Small intestine (tissue), 7 donors: ENCODE results near the gene ATRAID. TPM values are rescaled to one million over a fixed set of nuclear protein-coding genes. Genes with fewer than 3 reads are reported as not detected.

Experiments
- DNase-seq, 2 donors: peaks; one replicate each; pipeline versions ENCODE4 v3.0.0 to v3.0.0-alpha.2; 2013
- FAIRE-seq: peaks from 2 replicates; lab custom pipeline; 2012; peaks lifted over from hg19 to GRCh38; lab: Jason Lieb, UNC
- H3K27ac ChIP-seq, 3 donors: one replicate each; pipeline ENCODE4 v1.5.1; 2013; ENCODE audit warnings: low read length in 2 of 3, mild to moderate bottlenecking in 2 of 3, control low read depth in 1 of 3, inconsistent platforms in 1 of 3, low read depth in 1 of 3, moderate library complexity in 1 of 3
- H3K27me3 ChIP-seq, 3 donors: one replicate each; pipeline ENCODE4 v1.6.1; 2013; ENCODE audit warnings: low read length in 3 of 3, inconsistent platforms in 1 of 3; ENCODE audit not compliant: control insufficient read depth in 3 of 3, insufficient read depth in 3 of 3
- H3K36me3 ChIP-seq, 3 donors: one replicate each; pipeline ENCODE4 v1.6.1; 2013; ENCODE audit warnings: low read length in 3 of 3, inconsistent platforms in 1 of 3, low read depth in 1 of 3, mild to moderate bottlenecking in 1 of 3, moderate library complexity in 1 of 3; ENCODE audit not compliant: control insufficient read depth in 3 of 3, insufficient read depth in 2 of 3
- H3K4me1 ChIP-seq, 3 donors: one replicate each; pipeline ENCODE4 v1.6.1; 2013; ENCODE audit warnings: low read length in 2 of 3, inconsistent platforms in 1 of 3, low read depth in 1 of 3, mild to moderate bottlenecking in 1 of 3, moderate library complexity in 1 of 3; ENCODE audit not compliant: control insufficient read depth in 3 of 3, insufficient read depth in 2 of 3
- H3K4me3 ChIP-seq, 3 donors: one replicate each; pipeline ENCODE4 v1.5.1; 2013; ENCODE audit warnings: low read length in 3 of 3, control low read depth in 1 of 3, inconsistent platforms in 1 of 3, low read depth in 1 of 3, mild to moderate bottlenecking in 1 of 3, moderate library complexity in 1 of 3
- H3K9me3 ChIP-seq, 2 donors: one replicate each; pipeline ENCODE4 v1.6.1; 2013; ENCODE audit warnings: low read depth in 1 of 2, low read length in 1 of 2; ENCODE audit not compliant: control insufficient read depth in 2 of 2, insufficient read depth in 1 of 2
- WGBS, 3 donors: extraction: QIAGEN DNeasy Blood & Tissue Kit; methylation state at CpG; one replicate each; pipeline ENCODE4 v1.1.7; 2013; 5-methylcytosine and 5-hydroxymethylcytosine counted together
- polyA plus RNA-seq, 4 donors: library from polyadenylated mRNA; stranded (reverse) in 3 of 4; unstranded in 1 of 4; fragments of 200-250 nt in 3 of 4; fragments of 120-200 nt in 1 of 4; gene quantifications; one replicate each; pipeline versions ENCODE4 v1.2.1 to v1.2.3, GENCODE V29; 2013
- donor health status: healthy with polysubstance abuse.
- donor health status: control.
- donor health status: control.
- donor health status: Bipolar disorder and iron deficiency.
- donor health status: healthy.

The ATRAID gene
- polyA plus RNA-seq, 4 donors: 89.2 to 151 (median 109) TPM

DNA sequence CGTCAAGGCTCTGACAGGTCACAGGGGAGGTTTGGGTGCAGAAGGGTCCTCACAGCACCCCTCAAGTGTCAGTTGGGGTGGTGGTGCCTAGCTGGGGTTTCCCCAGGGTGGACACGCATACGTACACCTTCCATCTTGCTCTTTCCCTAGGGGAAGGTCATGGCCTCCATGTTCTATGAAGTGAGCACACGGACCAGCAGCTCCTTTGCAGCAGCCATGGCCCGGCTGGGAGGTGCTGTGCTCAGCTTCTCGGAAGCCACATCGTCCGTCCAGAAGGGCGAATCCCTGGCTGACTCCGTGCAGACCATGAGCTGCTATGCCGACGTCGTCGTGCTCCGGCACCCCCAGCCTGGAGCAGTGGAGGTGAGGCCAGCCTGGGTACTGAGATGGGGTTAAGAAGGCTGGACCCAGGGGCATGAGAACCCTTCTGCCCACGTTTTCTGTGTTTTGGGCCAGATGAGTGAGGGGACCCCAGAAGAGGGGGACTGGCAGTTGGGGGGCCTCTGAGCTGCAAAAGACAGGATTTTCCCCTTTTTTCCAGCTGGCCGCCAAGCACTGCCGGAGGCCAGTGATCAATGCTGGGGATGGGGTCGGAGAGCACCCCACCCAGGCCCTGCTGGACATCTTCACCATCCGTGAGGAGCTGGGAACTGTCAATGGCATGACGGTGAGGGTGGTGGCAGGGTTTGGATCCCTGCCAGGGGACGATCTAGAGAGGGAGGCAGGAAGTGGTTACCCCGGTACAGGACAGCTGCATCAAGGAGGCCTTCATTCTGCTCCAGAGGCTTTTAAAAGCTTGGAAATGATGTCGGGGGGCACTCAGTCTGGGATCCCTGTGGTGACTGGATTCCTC lies 30.1 kb downstream of the ATRAID start:
- Histone ChIP-seq H3K4me1 (no peaks in the 10 kb centered on the region), H3K36me3 (peaks cover 5 to 74% (median 24%) of the 10 kb centered on the region in 3 donors), H3K4me3 (no peak overlapping the region), H3K27ac (no peak overlapping the region), H3K9me3 (no peaks in the 10 kb centered on the region), H3K27me3 (no peaks in the 10 kb centered on the region)
- FAIRE-seq (no peak), DNase-seq (no peak)
- 83 to 90% (median 88%) methylated on average over 24 of the region's 24 CpGs for WGBS, 3 donors

DNA sequence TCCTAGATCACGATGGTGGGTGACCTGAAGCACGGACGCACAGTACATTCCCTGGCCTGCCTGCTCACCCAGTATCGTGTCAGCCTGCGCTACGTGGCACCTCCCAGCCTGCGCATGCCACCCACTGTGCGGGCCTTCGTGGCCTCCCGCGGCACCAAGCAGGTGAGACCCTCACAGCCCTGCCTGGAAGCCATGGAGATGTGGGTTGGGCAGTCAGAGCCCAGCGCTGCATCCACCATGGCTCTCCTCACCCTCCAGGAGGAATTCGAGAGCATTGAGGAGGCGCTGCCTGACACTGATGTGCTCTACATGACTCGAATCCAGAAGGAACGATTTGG lies 30.7 kb downstream of the ATRAID start:
- WGBS, 3 donors: 96 to 98% (median 96%) methylated on average over 16 of the region's 16 CpGs
- Histone ChIP-seq H3K27ac (no peak overlapping the region), H3K4me3 (no peak overlapping the region), H3K4me1 (no peaks in the 10 kb centered on the region), H3K9me3 (no peaks in the 10 kb centered on the region), H3K27me3 (no peaks in the 10 kb centered on the region), H3K36me3 (peaks cover 5 to 68% (median 23%) of the 10 kb centered on the region in 3 donors)
- FAIRE-seq (no peak), DNase-seq (no peak)

DNA sequence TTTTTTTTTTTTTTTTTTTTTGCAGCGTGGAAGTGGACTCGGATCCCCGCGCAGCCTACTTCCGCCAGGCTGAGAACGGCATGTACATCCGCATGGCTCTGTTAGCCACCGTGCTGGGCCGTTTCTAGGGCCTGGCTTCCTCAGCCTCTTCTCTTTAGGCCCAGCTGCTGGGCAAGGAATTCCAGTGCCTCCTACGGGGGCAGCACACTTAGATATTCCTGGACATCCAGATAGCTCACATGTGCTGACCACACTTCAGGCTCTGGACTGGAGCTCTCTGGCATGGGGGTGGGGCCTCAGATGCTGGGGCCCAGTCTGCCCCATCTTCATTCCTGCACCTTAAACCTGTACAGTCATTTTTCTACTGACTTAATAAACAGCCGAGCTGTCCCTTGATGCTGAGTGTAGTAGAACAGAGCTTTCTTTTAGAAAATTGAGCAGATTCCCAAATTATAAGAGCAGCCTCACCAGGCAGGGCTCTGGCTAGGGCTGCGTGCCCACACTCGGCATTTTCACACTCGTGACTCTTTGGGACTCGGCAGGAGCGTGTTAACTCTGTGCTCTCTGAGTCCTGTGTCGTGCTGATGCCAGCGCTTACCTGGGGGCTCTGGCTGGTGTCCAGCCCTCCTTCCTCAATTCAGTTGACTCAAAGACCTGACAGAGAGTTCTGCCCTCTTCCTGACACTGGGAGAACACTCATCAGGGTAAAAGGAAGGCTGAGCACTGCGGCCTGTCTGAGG lies 31.7 kb downstream of the ATRAID start:
- peak in 1 of 2 donors; percentile 12 for DNase-seq
- WGBS, 3 donors: 88 to 92% (median 91%) methylated on average over 17 to 19 of the region's 19 CpGs
- Histone ChIP-seq H3K27me3 (no peaks in the 10 kb centered on the region), H3K4me3 (no peak overlapping the region), H3K9me3 (no peaks in the 10 kb centered on the region), H3K27ac (no peak overlapping the region), H3K36me3 (peaks cover 5 to 58% (median 19%) of the 10 kb centered on the region in 3 donors), H3K4me1 (no peaks in the 10 kb centered on the region)
- no peak for FAIRE-seq

DNA sequence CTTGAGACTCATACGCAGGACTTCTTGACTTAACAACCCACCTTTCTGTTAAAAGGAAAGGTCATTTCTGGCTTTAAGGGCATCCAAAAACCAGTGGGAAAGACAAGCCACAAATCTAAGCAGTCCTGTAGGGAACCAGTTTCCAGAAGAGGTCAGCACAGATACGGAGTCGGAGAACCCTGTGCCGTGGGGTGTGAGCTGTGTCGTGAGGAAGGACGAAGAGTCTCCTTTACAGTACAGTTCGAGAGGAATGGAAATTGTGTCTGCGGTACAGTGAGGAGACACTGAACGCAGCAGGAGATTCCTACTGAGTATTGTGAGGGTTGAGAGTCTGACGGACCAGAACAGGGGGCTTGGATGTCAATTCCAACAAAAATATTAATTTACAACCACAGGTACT lies 33.3 kb downstream of the ATRAID start:
- H3K27me3 ChIP-seq: peaks cover 0 to 10% (median 2%) of the 10 kb centered on the region in 3 donors
- FAIRE-seq: no peak
- H3K4me1 ChIP-seq: peaks cover 0 to under 1% (median 0%) of the 10 kb centered on the region in 3 donors
- WGBS, 3 donors: 74 to 83% (median 79%) methylated on average over 10 of the region's 10 CpGs
- no peak overlapping the region for H3K4me3 ChIP-seq
- no peak for DNase-seq
- H3K9me3 ChIP-seq: no peaks in the 10 kb centered on the region
- no peak overlapping the region for H3K27ac ChIP-seq
- H3K36me3 ChIP-seq: peaks cover 5 to 43% (median 12%) of the 10 kb centered on the region in 3 donors

DNA sequence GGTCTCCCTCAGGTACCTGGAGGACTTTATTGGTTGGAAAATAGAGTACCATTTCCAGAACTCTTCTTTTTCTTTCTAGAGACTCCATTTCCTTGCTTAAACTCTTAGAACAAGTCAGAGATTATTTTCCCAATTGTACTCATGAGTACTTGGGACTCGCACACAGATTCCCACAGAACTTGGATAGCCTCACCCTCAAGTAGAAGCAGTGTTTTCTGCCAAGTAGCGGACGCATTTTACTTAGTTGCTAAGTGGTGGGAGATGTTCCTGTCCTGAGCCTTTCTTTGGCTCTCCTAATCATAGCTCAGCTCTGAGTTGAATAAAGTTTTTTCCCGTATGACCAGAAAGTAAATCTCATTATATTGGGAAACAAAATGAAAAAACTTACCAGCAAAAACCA lies 33.8 kb downstream of the ATRAID start:
- H3K4me1 ChIP-seq: peaks cover 0 to 6% (median 0%) of the 10 kb centered on the region in 3 donors
- peaks cover 5 to 38% (median 10%) of the 10 kb centered on the region in 3 donors for H3K36me3 ChIP-seq
- H3K27me3 ChIP-seq: peaks cover 0 to 15% (median 5%) of the 10 kb centered on the region in 3 donors
- whole genome bisulfite sequencing, 3 donors: 81 to 90% (median 88%) methylated on average over 4 of the region's 4 CpGs
- H3K9me3 ChIP-seq: no peaks in the 10 kb centered on the region
- no peak overlapping the region for H3K27ac ChIP-seq
- no peak overlapping the region for H3K4me3 ChIP-seq
- FAIRE-seq: no peak
- no peak for DNase-seq

DNA sequence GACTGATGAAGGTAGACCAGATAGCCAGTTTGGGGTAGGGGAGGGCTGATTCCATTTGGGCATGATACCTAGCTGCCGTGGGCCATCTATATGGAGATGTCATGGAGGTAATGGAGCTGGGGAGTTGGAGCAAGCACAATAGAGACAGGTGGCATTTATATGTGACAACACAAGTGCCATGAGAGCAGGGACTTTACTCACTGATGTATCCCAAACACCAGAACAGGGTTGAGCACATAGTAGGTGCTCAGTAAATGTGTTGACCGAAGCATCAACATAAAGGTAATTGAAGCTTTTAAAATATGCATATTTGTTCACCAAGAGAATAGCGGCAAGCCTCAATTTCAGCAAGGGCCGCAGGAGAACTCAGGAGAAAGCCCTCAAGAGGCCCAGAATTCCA lies 36.1 kb downstream of the ATRAID start:
- Histone ChIP-seq H3K36me3 (peaks cover 5 to 15% (median 6%) of the 10 kb centered on the region in 3 donors), H3K4me1 (peaks cover 0 to 6% (median 0%) of the 10 kb centered on the region in 3 donors), H3K27me3 (peaks cover 0 to 26% (median 5%) of the 10 kb centered on the region in 3 donors), H3K4me3 (no peak overlapping the region), H3K27ac (no peak overlapping the region), H3K9me3 (no peaks in the 10 kb centered on the region)
- no peak for DNase-seq
- no peak for FAIRE-seq
- 66 to 81% (median 79%) methylated on average over 4 of the region's 4 CpGs for WGBS, 3 donors

DNA sequence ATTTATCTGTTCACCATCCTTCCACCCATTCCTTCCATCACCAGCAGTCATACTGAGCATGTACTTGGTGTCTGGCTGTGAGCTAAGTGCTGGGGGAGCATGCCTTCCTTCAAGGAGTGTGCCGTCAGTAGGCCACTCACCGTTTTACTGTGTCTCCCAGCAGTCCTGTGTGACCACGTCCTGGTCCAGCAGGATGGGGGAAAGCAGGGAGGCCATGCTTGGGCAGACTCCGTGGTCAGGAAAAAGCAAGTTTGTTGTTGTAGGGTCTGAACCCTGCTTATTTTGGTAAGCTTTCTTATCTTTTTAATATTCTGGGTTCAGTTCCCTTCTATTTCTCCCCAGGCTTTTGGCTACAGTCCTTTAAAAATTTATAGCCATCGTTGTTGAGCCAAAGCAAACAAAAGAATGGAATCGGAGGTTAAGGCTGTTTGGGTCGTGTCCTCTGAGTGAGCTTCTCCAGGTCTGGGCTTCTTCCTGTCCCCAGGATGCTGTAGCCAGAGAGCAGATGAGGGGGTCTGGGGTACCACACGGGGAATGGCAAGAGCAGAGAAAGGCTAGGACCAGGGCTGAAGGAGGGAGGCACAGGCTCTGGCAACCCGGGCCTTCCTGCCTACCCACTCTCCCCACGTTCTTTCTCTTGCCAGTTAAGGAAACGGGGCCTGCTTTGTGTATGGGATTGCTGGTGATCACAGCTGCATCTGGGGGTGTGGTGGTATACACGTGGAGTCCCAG lies 37.5 kb downstream of the ATRAID start:
- Histone ChIP-seq H3K27ac (no peak overlapping the region), H3K4me1 (peaks cover 0 to 6% (median 0%) of the 10 kb centered on the region in 3 donors), H3K4me3 (no peak overlapping the region), H3K9me3 (no peaks in the 10 kb centered on the region), H3K27me3 (peaks cover 0 to 33% (median 5%) of the 10 kb centered on the region in 3 donors), H3K36me3 (peaks cover 0 to 3% (median 1%) of the 10 kb centered on the region in 3 donors)
- DNase-seq: no peak
- FAIRE-seq: no peak
- WGBS, 3 donors: 40 to 55% (median 44%) methylated on average over 12 of the region's 12 CpGs
